T-cell (primary cell): Measurements from ENCODE around the gene LRRK1. TPM values are rescaled to one million over a fixed set of nuclear protein-coding genes. Genes with fewer than 3 reads are reported as not detected.

Experiments used
- ATAC-seq, 4 experiments: fragments of 200-7000 bp in 3 of 4; fragments of 150-1000 bp in 1 of 4; cut with Tn5 transposase; replicated peaks in 1 of 4; 1 replicate in 3 of 4; 2 replicates in 1 of 4; pipeline ENCODE4 v1.10.0; 2021; ENCODE audit warnings: moderate library complexity in 3 of 4, mild to moderate bottlenecking in 2 of 4, moderate number of reproducible peaks in 1 of 4
- CTCF ChIA-PET, 2 donors: fragments of 300-600 bp; sonication (Branson Sonifier 250); formaldehyde crosslinking; loops; one replicate each; lab custom pipeline; 2022; ENCODE audit warnings: antibody characterized with exemption in 2 of 2; lab: Charles Lee
- POLR2A ChIA-PET, 2 donors: fragments of 300-600 bp; sonication (Branson Sonifier 250); formaldehyde crosslinking; loops; one replicate each; lab custom pipeline; 2022; ENCODE audit warnings: antibody characterized with exemption in 2 of 2; lab: Charles Lee
- DNase-seq, 35 experiments: peaks; one replicate each; pipeline versions ENCODE4 v3.0.0 to v3.0.0-alpha.2; 2013 to 2023
- H3K27ac ChIP-seq: one replicate; pipeline ENCODE4 v1.5.1; 2013; ENCODE audit warnings: low read length
- H3K27me3 ChIP-seq, 2 experiments: replicated peaks in 1 of 2; 1 replicate in 1 of 2; 2 replicates in 1 of 2; pipeline versions ENCODE4 v1.6.1 to v1.7.0; 2013; ENCODE audit warnings: low read length in 1 of 2, mixed read lengths in 1 of 2; ENCODE audit not compliant: control insufficient read depth in 2 of 2, insufficient read depth in 2 of 2; ENCODE audit errors: extremely low read depth in 1 of 2
- H3K36me3 ChIP-seq, 2 donors: 1 replicate in 1 of 2; 2 replicates in 1 of 2; pipeline versions ENCODE4 v1.6.1 to v1.7.0; 2013; ENCODE audit warnings: low read length in 1 of 2; ENCODE audit not compliant: control insufficient read depth in 2 of 2, insufficient read depth in 1 of 2; ENCODE audit errors: extremely low read depth in 1 of 2
- H3K4me1 ChIP-seq, 2 experiments: 1 replicate in 1 of 2; 2 replicates in 1 of 2; pipeline versions ENCODE4 v1.6.1 to v1.7.0; 2013; ENCODE audit warnings: low read length in 2 of 2, mixed read lengths in 1 of 2; ENCODE audit not compliant: insufficient read depth in 2 of 2, control insufficient read depth in 1 of 2; ENCODE audit errors: extremely low read depth in 1 of 2
- H3K4me3 ChIP-seq, 2 donors: 1 replicate in 1 of 2; 2 replicates in 1 of 2; pipeline versions ENCODE4 v1.5.1 to v1.7.0; 2013; ENCODE audit warnings: mild to moderate bottlenecking in 2 of 2, low read length in 1 of 2, moderate library complexity in 1 of 2; ENCODE audit not compliant: control insufficient read depth in 1 of 2; ENCODE audit errors: extremely low read depth in 1 of 2
- H3K9me3 ChIP-seq: 2 replicates; pipeline ENCODE4 v1.7.0; 2013
- H3K27ac Mint-ChIP-seq, 2 donors: one replicate each; pipeline ENCODE4 v1.8.0; 2020 to 2021; ENCODE audit warnings: mild to moderate bottlenecking in 2 of 2, mixed read lengths in 2 of 2
- H3K27me3 Mint-ChIP-seq, 2 donors: one replicate each; pipeline ENCODE4 v1.8.0; 2021 to 2022; ENCODE audit warnings: mixed read lengths in 2 of 2
- H3K36me3 Mint-ChIP-seq: one replicate; pipeline ENCODE4 v1.8.0; 2021; ENCODE audit warnings: mixed read lengths
- H3K4me1 Mint-ChIP-seq, 3 donors: one replicate each; pipeline ENCODE4 v1.8.0; 2020 to 2022; ENCODE audit warnings: mixed read lengths in 3 of 3, mild to moderate bottlenecking in 1 of 3
- H3K4me3 Mint-ChIP-seq, 3 donors: one replicate each; pipeline ENCODE4 v1.8.0; 2020 to 2022; ENCODE audit warnings: mild to moderate bottlenecking in 3 of 3, mixed read lengths in 3 of 3, moderate library complexity in 3 of 3
- H3K9me3 Mint-ChIP-seq, 3 donors: one replicate each; pipeline ENCODE4 v1.8.0; 2020 to 2022; ENCODE audit warnings: mixed read lengths in 3 of 3
- WGBS: methylation state at CpG from one replicate; pipeline ENCODE4 v1.1.5; 2013; ENCODE audit warnings: missing lambda C conversion rate; ENCODE audit not compliant: insufficient coverage; 5-methylcytosine and 5-hydroxymethylcytosine counted together
- total RNA-seq, 35 experiments: library from RNA in 6 of 35; stranded (reverse) in 6 of 35; fragments of 120-200 nt in 1 of 35; gene quantifications; one replicate each; pipeline versions ENCODE4 v1.2.1 to v1.2.4 and lab custom pipeline; 2013 to 2026

The LRRK1 gene
- total RNA-seq, 5 donors from 2014 or later (not counting 1 experiment from before 2014, with no cell fraction given) = 1.1 to 2.0 (median 1.7) TPM

DNA sequence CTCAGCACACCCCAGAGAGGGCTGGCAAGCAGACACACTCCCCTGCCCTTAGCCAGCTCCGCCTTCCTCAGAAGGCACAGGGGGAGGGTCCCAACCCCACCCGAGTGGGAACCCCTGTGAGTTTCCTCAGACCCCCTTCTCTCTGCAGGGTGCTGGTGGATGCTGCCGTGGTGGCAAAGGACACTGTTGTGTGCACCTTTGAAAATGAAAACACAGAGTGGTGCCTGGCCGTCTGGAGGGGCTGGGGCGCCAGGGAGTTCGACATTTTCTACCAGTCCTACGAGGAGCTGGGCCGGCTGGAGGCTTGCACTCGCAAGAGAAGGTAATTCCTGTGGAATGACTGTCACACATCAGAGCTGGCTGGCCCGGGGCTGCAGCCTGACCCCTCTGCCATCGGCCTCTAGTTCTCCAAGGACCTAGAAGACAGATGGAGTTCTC lies 149.4 kb downstream of the LRRK1 start:
- Histone ChIP-seq H3K27ac (no peak overlapping the region), H3K4me3 (no peak overlapping the region), H3K4me1 (no peaks in the 10 kb centered on the region), H3K27me3 (peaks cover 0 to 4% of the 10 kb centered on the region in 2 experiments), H3K36me3 (no peaks in the 10 kb centered on the region), H3K9me3 (no peaks in the 10 kb centered on the region)
- ATAC-seq (no peak), DNase-seq (no peak)
- ChIA-PET CTCF (no interaction called here), POLR2A (no interaction called here)
- WGBS = 83% methylated on average over 9 of the region's 11 CpGs
- Mint-ChIP-seq H3K27me3 (peaks cover under 1 to 1% of the 10 kb centered on the region in 2 donors), H3K4me3 (no peak overlapping the region), H3K27ac (no peak overlapping the region), H3K36me3 (no peaks in the 10 kb centered on the region), H3K9me3 (no peaks in the 10 kb centered on the region), H3K4me1 (peaks cover 0 to 5% (median 0%) of the 10 kb centered on the region in 3 donors)

DNA sequence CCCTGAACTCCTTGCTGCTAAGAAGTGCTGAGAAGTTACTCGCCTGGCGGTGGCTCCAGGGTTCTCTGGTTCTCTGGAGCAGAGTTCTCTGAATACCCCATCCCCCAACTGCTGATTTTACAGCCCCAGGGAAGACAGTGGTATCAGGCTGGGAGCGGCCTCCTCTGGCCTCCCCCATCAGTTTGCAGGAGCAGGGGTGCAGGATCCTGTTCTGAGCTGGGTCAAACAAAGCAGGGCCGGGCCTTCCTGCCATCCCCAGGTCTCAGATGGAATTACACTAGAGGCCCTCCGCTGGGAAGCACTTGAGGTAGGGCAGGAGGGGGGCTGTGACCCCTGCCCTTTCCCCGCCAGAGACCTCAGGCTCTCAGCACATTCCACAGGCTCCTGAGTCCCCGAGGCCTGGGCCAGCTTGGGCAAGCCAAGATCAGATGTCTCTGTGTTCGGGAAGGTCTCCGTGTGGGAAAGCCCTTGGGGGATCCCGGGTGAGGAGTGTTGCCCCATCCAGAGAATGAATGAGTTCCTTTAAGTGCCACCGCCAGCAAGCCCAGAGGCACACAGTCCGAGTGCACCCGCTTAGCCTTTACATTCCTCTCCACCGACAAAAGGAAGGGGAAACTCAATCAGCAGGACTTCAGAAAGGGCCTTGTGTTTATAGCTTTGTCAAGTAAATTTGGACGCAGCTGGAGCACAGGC lies 149.9 kb downstream of the LRRK1 start:
- Mint-ChIP-seq H3K4me3 (no peak overlapping the region), H3K36me3 (no peaks in the 10 kb centered on the region), H3K27ac (no peak overlapping the region), H3K27me3 (peaks cover 6 to 7% of the 10 kb centered on the region in 2 donors), H3K9me3 (no peaks in the 10 kb centered on the region), H3K4me1 (peaks cover 0 to 5% (median 0%) of the 10 kb centered on the region in 3 donors)
- H3K27ac ChIP-seq = no peak overlapping the region
- H3K4me1 ChIP-seq = no peaks in the 10 kb centered on the region
- H3K9me3 ChIP-seq = no peaks in the 10 kb centered on the region
- ChIA-PET CTCF (no interaction called here), POLR2A (no interaction called here)
- no peak overlapping the region for H3K4me3 ChIP-seq
- no peak for ATAC-seq
- 88% methylated on average over 8 of the region's 15 CpGs for WGBS
- no peak for DNase-seq
- peaks cover 0 to 4% of the 10 kb centered on the region in 2 experiments for H3K27me3 ChIP-seq
- H3K36me3 ChIP-seq = no peaks in the 10 kb centered on the region

DNA sequence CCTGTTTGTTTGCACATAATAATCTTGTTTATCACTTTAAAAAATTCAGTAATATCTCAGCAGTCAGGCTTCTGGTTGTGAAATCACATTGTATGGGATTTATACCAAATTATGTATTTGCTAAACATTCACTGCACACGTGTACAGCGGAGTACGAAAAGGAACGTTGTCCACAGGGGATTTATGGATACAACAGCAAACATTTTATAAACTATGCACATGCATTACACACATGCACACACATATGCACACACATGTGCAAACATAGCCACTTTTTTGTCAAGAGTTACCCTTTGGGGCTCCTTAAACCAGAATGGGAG lies 150.5 kb downstream of the LRRK1 start:
- H3K36me3 Mint-ChIP-seq = no peaks in the 10 kb centered on the region
- H3K36me3 ChIP-seq = no peaks in the 10 kb centered on the region

DNA sequence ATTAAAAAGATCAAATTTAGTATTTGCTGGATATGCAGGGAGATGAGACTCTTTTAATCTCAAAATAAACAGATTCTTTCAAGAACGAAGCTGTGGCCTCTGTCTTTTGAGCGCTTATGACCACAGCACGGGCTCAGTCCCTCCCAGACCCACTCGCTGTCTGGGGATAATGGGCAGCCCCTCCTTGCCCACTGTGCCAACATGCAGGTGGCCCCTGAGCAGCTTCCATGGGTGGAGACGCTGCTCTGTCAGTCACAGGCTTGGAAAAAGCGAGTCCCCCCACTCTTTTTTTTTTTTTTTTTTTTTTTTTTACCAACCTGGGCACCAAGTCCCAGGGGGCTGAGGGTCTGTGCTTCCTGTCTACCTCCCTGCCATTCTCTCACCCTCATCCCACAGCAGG lies 150.9 kb downstream of the LRRK1 start:
- no peaks in the 10 kb centered on the region for H3K36me3 ChIP-seq
- H3K27me3 ChIP-seq = peaks cover 0 to 4% of the 10 kb centered on the region in 2 experiments
- no peak overlapping the region for H3K27ac Mint-ChIP-seq
- ChIA-PET POLR2A (no interaction called here), CTCF (interaction anchor here in 1 of 2 donors (0.6 kb wide), 1 partner anchor 18 kb away, joined by 6 read pairs; no protein-coding TSS in a partner anchor)
- no peak overlapping the region for H3K4me3 ChIP-seq
- H3K4me1 ChIP-seq = no peaks in the 10 kb centered on the region
- ATAC-seq (no peak), DNase-seq (no peak)
- no peaks in the 10 kb centered on the region for H3K9me3 Mint-ChIP-seq
- H3K4me1 Mint-ChIP-seq = peaks cover 0 to 5% (median 0%) of the 10 kb centered on the region in 3 donors
- H3K9me3 ChIP-seq = no peaks in the 10 kb centered on the region
- H3K36me3 Mint-ChIP-seq = no peaks in the 10 kb centered on the region
- 88% methylated on average over 6 of the region's 6 CpGs for WGBS
- H3K27ac ChIP-seq = no peak overlapping the region
- peaks cover 6 to 7% of the 10 kb centered on the region in 2 donors for H3K27me3 Mint-ChIP-seq
- no peak overlapping the region for H3K4me3 Mint-ChIP-seq

More for the DNA sequence above, 150.5 kb downstream of the LRRK1 start:
- no peak for DNase-seq
- H3K9me3 Mint-ChIP-seq = no peaks in the 10 kb centered on the region
- no peak overlapping the region for H3K4me3 Mint-ChIP-seq
- Histone ChIP-seq H3K27ac (no peak overlapping the region), H3K9me3 (no peaks in the 10 kb centered on the region), H3K4me1 (no peaks in the 10 kb centered on the region), H3K27me3 (peaks cover 0 to 4% of the 10 kb centered on the region in 2 experiments), H3K4me3 (no peak overlapping the region)
- H3K4me1 Mint-ChIP-seq = peaks cover 0 to 5% (median 0%) of the 10 kb centered on the region in 3 donors
- no peak overlapping the region for H3K27ac Mint-ChIP-seq
- POLR2A ChIA-PET = no interaction called here
- peaks cover 6 to 7% of the 10 kb centered on the region in 2 donors for H3K27me3 Mint-ChIP-seq
- no CpG with 5 or more reads among the region's 4 CpGs for WGBS
- no peak for ATAC-seq
- CTCF ChIA-PET = no interaction called here

DNA sequence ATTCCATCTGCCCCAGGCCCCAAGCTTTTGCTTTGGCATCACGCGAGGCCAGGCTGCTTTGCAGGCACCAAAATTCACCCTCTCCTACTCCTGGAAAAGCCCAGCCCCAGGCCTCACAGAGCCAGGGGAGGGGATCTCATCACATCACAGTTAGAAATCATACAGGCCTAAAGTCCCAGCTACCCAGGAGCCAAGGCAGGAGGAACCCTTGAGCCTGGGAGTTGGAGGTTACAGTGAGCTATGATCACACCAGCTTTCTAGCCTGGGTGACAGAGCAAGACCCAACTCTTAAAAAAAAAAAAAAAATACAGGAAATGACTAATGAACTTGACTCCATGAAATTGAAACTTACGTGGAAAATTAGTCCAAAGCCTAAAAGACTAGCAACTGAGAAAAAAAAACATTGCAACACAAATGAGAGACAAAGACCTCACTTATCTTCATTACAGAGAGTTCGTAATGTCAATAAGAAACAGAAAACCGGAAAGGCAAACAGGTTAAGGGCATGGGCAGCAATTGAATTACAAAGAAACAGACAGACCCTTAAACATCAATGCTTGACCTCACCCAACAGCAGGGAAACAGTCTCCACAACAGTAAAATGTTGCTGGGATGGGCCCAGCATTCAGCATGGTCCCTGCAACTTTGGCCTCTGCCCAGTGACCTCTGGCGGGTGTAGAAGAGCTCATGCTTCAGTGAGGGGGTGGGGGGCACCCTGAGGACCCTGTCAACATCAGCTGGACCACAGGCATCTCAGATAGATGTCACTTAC lies 151.5 kb downstream of the LRRK1 start:
- no peak overlapping the region for H3K4me3 Mint-ChIP-seq
- ATAC-seq (no peak), DNase-seq (no peak)
- no peaks in the 10 kb centered on the region for H3K9me3 ChIP-seq
- ChIA-PET POLR2A (no interaction called here), CTCF (interaction anchor here in 1 of 2 donors (0.6 kb wide), 1 partner anchor 18 kb away, joined by 6 read pairs; no protein-coding TSS in a partner anchor)
- no peak overlapping the region for H3K27ac ChIP-seq
- H3K27me3 ChIP-seq = peaks cover 0 to 4% of the 10 kb centered on the region in 2 experiments
- H3K4me3 ChIP-seq = no peak overlapping the region
- 100% methylated on average over 4 of the region's 6 CpGs for WGBS
- H3K9me3 Mint-ChIP-seq = no peaks in the 10 kb centered on the region
- H3K27me3 Mint-ChIP-seq = peaks cover 6 to 7% of the 10 kb centered on the region in 2 donors
- H3K36me3 Mint-ChIP-seq = no peaks in the 10 kb centered on the region
- H3K27ac Mint-ChIP-seq = no peak overlapping the region
- H3K4me1 Mint-ChIP-seq = peaks cover 0 to 5% (median 0%) of the 10 kb centered on the region in 3 donors
- H3K36me3 ChIP-seq = no peaks in the 10 kb centered on the region
- H3K4me1 ChIP-seq = no peaks in the 10 kb centered on the region

DNA sequence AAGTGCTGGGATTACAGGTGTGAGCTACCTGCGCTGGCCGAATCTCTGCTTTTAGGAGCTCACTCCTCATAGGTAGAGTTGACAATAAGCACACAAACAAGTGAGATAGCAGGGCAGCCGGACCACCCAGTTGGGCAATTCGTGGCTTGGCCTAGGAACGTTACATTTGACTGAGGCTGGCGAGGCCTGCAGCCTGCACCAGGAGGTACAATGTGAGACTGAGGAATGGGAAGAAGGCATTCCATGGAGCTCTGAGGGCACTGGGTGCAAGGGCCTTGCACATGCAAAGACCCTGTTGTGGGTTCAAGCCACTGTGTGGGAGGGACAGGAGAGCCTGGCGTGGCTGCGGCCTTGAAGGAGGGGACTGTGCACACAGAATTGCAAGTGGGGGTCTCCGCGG lies 152.5 kb downstream of the LRRK1 start:
- peaks cover 0 to 5% (median 0%) of the 10 kb centered on the region in 3 donors for H3K4me1 Mint-ChIP-seq
- no peaks in the 10 kb centered on the region for H3K4me1 ChIP-seq
- peaks cover 6 to 7% of the 10 kb centered on the region in 2 donors for H3K27me3 Mint-ChIP-seq
- no peak overlapping the region for H3K4me3 Mint-ChIP-seq
- no peaks in the 10 kb centered on the region for H3K9me3 Mint-ChIP-seq
- CTCF ChIA-PET = no interaction called here
- no peak overlapping the region for H3K4me3 ChIP-seq
- peaks cover 0 to 4% of the 10 kb centered on the region in 2 experiments for H3K27me3 ChIP-seq
- no peak for ATAC-seq
- H3K36me3 Mint-ChIP-seq = no peaks in the 10 kb centered on the region
- H3K36me3 ChIP-seq = no peaks in the 10 kb centered on the region
- 91% methylated on average over 7 of the region's 10 CpGs for WGBS
- no peaks in the 10 kb centered on the region for H3K9me3 ChIP-seq
- H3K27ac ChIP-seq = no peak overlapping the region
- no peak for DNase-seq
- no peak overlapping the region for H3K27ac Mint-ChIP-seq
- POLR2A ChIA-PET = no interaction called here
